GM12878 (cell line): Measurements from ENCODE around the gene DAAM1. TPM values are rescaled to one million over a fixed set of nuclear protein-coding genes. Genes with fewer than 3 reads are reported as not detected.

ENCODE experiments used
- ATAC-seq: fragments of 200-7000 bp; cut with Tn5 transposase; 3 replicates; pipeline ENCODE4 v1.9.1; 2020; ENCODE audit warnings: mild to moderate bottlenecking, moderate library complexity
- BruUV-seq: library from RNA; stranded (reverse); fragments of 400-500 nt; replicated peaks from 2 replicates; lab custom pipeline; 2021; lab: Mats Ljungman, UMichigan
- CTCF ChIA-PET: fragments of 300-600 bp; sonication (Branson Sonifier 250); formaldehyde crosslinking; extraction: SDS; loops from one replicate; lab custom pipeline; 2021; ENCODE audit warnings: inconsistent platforms; lab: Yijun Ruan, JAX
- POLR2A ChIA-PET: fragments of 350-600 bp; formaldehyde crosslinking; extraction: SDS; loops from one replicate; lab custom pipeline; 2021; ENCODE audit warnings: inconsistent platforms; lab: Charles Lee
- RAD21 ChIA-PET: fragments of 300-600 bp; sonication (Branson Sonifier 250); formaldehyde crosslinking; loops from one replicate; lab custom pipeline; 2023; ENCODE audit warnings: antibody characterized with exemption; ENCODE audit not compliant: unreplicated experiment; lab: Charles Lee
- SMC1A ChIA-PET: fragments of 300-600 bp; sonication (Branson Sonifier 250); formaldehyde crosslinking; loops from one replicate; lab custom pipeline; 2023; ENCODE audit not compliant: unreplicated experiment, uncharacterized antibody; lab: Charles Lee
- DNase-seq: peaks from one replicate; pipeline ENCODE4 v3.0.0-alpha.2; 2011; ENCODE audit warnings: low read depth, low spot score
- FAIRE-seq: peaks from 3 replicates; lab custom pipeline; 2011; peaks lifted over from hg19 to GRCh38; lab: Jason Lieb, UNC
- H2AFZ ChIP-seq: 2 replicates; pipeline ENCODE4 v1.6.0; 2011; ENCODE audit warnings: low read depth, low read length, control low read depth; ENCODE audit not compliant: control insufficient read depth
- H3K27ac ChIP-seq: 2 replicates; pipeline ENCODE4 v1.5.1; 2011; ENCODE audit warnings: control low read depth; ENCODE audit not compliant: control insufficient read depth, insufficient read depth
- H3K27me3 ChIP-seq, 2 experiments: replicated peaks in 1 of 2; 2 replicates each; pipeline versions ENCODE4 v1.6.0 to v1.6.1; 2011; ENCODE audit warnings: low read length in 1 of 2; ENCODE audit not compliant: control insufficient read depth in 2 of 2, insufficient read depth in 2 of 2
- H3K36me3 ChIP-seq, 2 experiments: 2 replicates each; pipeline ENCODE4 v1.5.1; 2011; ENCODE audit warnings: low read length in 1 of 2; ENCODE audit not compliant: control insufficient read depth in 2 of 2, insufficient read depth in 2 of 2
- H3K4me1 ChIP-seq: 2 replicates; pipeline ENCODE4 v1.6.1; 2011; ENCODE audit warnings: mild to moderate bottlenecking, low read length, moderate library complexity, mixed read lengths; ENCODE audit not compliant: control insufficient read depth, insufficient read depth
- H3K4me2 ChIP-seq: 2 replicates; pipeline ENCODE4 v1.6.0; 2011; ENCODE audit warnings: control low read depth; ENCODE audit not compliant: control insufficient read depth, insufficient read depth
- H3K4me3 ChIP-seq: fragments of 200-600 bp; sonication (generic); 2 replicates; pipeline ENCODE4 v1.5.1; 2016
- H3K79me2 ChIP-seq: 2 replicates; pipeline ENCODE4 v1.6.0; 2011; ENCODE audit warnings: low read length; ENCODE audit not compliant: control insufficient read depth, insufficient read depth
- H3K9ac ChIP-seq: 2 replicates; pipeline ENCODE4 v1.8.0; 2011; ENCODE audit warnings: low read length, control low read depth, mixed read lengths; ENCODE audit not compliant: control insufficient read depth, insufficient read depth
- H3K9me3 ChIP-seq: replicated peaks from 3 replicates; pipeline ENCODE4 v1.5.1; 2011; ENCODE audit warnings: mild to moderate bottlenecking, low read length; ENCODE audit not compliant: control insufficient read depth, insufficient read depth
- H4K20me1 ChIP-seq: 2 replicates; pipeline ENCODE4 v1.6.0; 2011; ENCODE audit not compliant: control insufficient read depth, insufficient read depth
- BMI1 ChIP-seq: fragments of 450-650 bp; IDR thresholded peaks from 2 replicates; pipeline ENCODE4 v1.6.1; 2016; ENCODE audit warnings: mild to moderate bottlenecking, moderate library complexity, borderline replicate concordance
- CEBPB ChIP-seq, 2 experiments: fragments of 150-350 bp in 1 of 2; IDR thresholded peaks; 2 replicates each; pipeline ENCODE4 v1.6.1; 2012 to 2014; ENCODE audit warnings: low read depth in 2 of 2, low read length in 2 of 2, borderline replicate concordance in 1 of 2, inconsistent platforms in 1 of 2
- CHD4 ChIP-seq: fragments of 200-600 bp; sonication (generic); IDR thresholded peaks from 2 replicates; pipeline ENCODE4 v1.6.1; 2016; ENCODE audit warnings: mild to moderate bottlenecking
- EZH2 ChIP-seq: IDR thresholded peaks from 2 replicates; pipeline ENCODE4 v1.6.1; 2012; ENCODE audit warnings: low read depth, mild to moderate bottlenecking, control low read depth, inconsistent platforms, low read length, borderline replicate concordance; ENCODE audit not compliant: control insufficient read depth
- GATAD2B ChIP-seq: fragments of 450-650 bp; conservative IDR thresholded peaks from 2 replicates; pipeline ENCODE4 v1.6.1; 2017; ENCODE audit warnings: low read depth, mild to moderate bottlenecking, moderate library complexity
- MYB ChIP-seq: fragments of 150-350 bp; IDR thresholded peaks from 2 replicates; pipeline ENCODE4 v1.6.1; 2014; ENCODE audit warnings: mild to moderate bottlenecking, low read depth, low read length, borderline replicate concordance
- NRF1 ChIP-seq: conservative IDR thresholded peaks from 2 replicates; pipeline ENCODE4 v1.6.1; 2011; ENCODE audit warnings: mild to moderate bottlenecking, low read depth, low read length, improper control_type of control experiment
- POU2F2 ChIP-seq: IDR thresholded peaks from 3 replicates; pipeline ENCODE4 v1.6.1; 2011; ENCODE audit warnings: low read depth, mild to moderate bottlenecking, low read length, borderline replicate concordance
- SRF ChIP-seq, 2 experiments: IDR thresholded peaks; 2 replicates each; pipeline ENCODE4 v1.6.1; 2011; ENCODE audit warnings: low read depth in 2 of 2, low read length in 2 of 2, mild to moderate bottlenecking in 1 of 2, moderate library complexity in 1 of 2
- TCF3 ChIP-seq: IDR thresholded peaks from 2 replicates; pipeline ENCODE4 v1.6.1; 2012; ENCODE audit warnings: low read depth, mild to moderate bottlenecking, low read length, borderline replicate concordance; ENCODE audit not compliant: insufficient read depth
- WGBS: methylation state at CpG from one replicate; pipeline ENCODE4 v1.1.6; 2016; ENCODE audit warnings: low lambda C conversion rate; ENCODE audit not compliant: insufficient replicate concordance, insufficient coverage; ENCODE audit errors: missing lambda C conversion rate; 5-methylcytosine and 5-hydroxymethylcytosine counted together
- in situ Hi-C: fragments of 300-500 bp; cut with MboI; formaldehyde crosslinking; loops from 9 replicates; pipeline ENCODE4 v1.14.3; 2018; ENCODE audit warnings: mixed read lengths
- intact Hi-C: fragments of 100-400 bp; cut with micrococcal nuclease; formaldehyde crosslinking; loops from one replicate; pipeline ENCODE4 v1.14.2; 2022; ENCODE audit not compliant: unreplicated experiment
- polyA plus RNA-seq, 11 experiments: library from polyadenylated mRNA; depleted of rRNA in 4 of 11; unstranded in 6 of 11; stranded (reverse) in 5 of 11; fragments of >200 nt; fragmentation: Nextera tagmentation in 4 of 11; fragmentation: Illumina TruSeq in 1 of 11; extraction: Ambion mirVana in 4 of 11; extraction: Trizol in 1 of 11; gene quantifications; 1 replicate in 1 of 11; 2 replicates in 10 of 11; pipeline versions ENCODE4 v1.2.1 to v1.2.3, GENCODE V29; 2011 to 2016; ENCODE audit warnings: inconsistent platforms in 2 of 11, missing spikeins in 2 of 11, low read depth in 1 of 11
- total RNA-seq, 4 experiments: library from RNA; depleted of rRNA in 3 of 4; stranded (reverse); fragments of >200 nt in 3 of 4; fragmentation: Illumina TruSeq in 1 of 4; extraction: Trizol in 1 of 4; gene quantifications; 2 replicates each; pipeline versions ENCODE4 v1.2.1 to v1.2.3, GENCODE V29; 2013 to 2021
- TF ChIP-seq, protein P1 (sequence below): fragments of 450-650 bp; IDR thresholded peaks from 2 replicates; pipeline ENCODE4 v1.6.1; 2017; ENCODE audit warnings: mild to moderate bottlenecking, low read depth, inconsistent platforms; ENCODE audit not compliant: poor library complexity, severe bottlenecking
- TF ChIP-seq, protein P2 (sequence below): IDR thresholded peaks from 2 replicates; pipeline ENCODE4 v1.6.1; 2011; ENCODE audit warnings: low read depth, low read length, improper control_type of control experiment, borderline replicate concordance
- TF ChIP-seq, protein P3 (sequence below): IDR thresholded peaks from 2 replicates; pipeline ENCODE4 v1.6.1; 2012; ENCODE audit warnings: low read depth, low read length, improper control_type of control experiment
- TF ChIP-seq, protein P4 (sequence below): fragments of 450-650 bp; IDR thresholded peaks from 2 replicates; pipeline ENCODE4 v1.6.1; 2014; ENCODE audit warnings: mild to moderate bottlenecking

Gene DAAM1
- total and polyA plus RNA-seq, 10 of the 15 experiments (the other 5 are each of a cell fraction or from before 2014, with no cell fraction given): 13.8 to 32.4 (median 24.2) TPM

DNA sequence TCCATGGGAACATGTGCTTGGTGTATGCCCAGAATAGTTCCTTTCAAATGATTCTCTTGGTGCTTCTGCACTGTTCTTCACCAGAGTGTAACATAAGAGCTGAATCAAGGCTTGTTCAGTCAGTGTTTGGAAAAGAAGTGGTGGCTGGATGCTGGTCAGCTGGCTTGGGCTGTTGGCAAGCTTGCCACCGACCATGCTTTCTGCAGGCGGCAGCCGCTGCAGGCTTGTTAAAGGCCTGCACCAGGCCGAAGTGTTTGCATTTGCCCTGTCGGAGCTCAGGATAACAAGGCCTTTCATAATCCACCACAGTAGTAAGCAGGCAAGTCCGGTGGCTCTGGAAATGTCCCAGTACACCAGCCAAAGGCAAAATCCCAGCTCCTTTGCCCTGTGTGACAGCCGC, 26.9 kb downstream of the DAAM1 start:
- ChIA-PET RAD21 (interaction anchor here (0.5 to 4.4 kb wide), 7 partner anchors 23 to 982 kb away, joined by 3 to 23 read pairs (median 6); no protein-coding TSS in a partner anchor), CTCF (interaction anchor here (1.1 to 1.4 kb wide), 3 partner anchors 19 to 124 kb away, joined by 3 to 4 read pairs (median 3); no protein-coding TSS in a partner anchor), SMC1A (interaction anchor here (0.8 to 4.6 kb wide), 8 partner anchors 22 to 72 kb away, joined by 3 to 24 read pairs (median 6); no protein-coding TSS in a partner anchor), POLR2A (interaction anchor here (0.6 to 1.2 kb wide), 4 partner anchors 13 to 39 kb away, joined by 3 to 4 read pairs (median 3); no protein-coding TSS in a partner anchor)
- H3K4me3 ChIP-seq: 0 out of 2 replicates have a peak overlapping the region, but pooled peaks have one; percentile 11
- 97% methylated on average over 7 of the region's 7 CpGs for WGBS
- H3K4me2 ChIP-seq: no peak overlapping the region; the same call in 1 of the 2 replicates
- peak overlapping the region; percentile 59 for H3K27ac ChIP-seq
- no peak overlapping the region for H3K9ac ChIP-seq
- peaks cover 15% of the 10 kb centered on the region for H3K4me1 ChIP-seq
- H2AFZ ChIP-seq: no peak overlapping the region
- no peak for TF ChIP-seq NRF1
- TF ChIP-seq, protein P1, sequence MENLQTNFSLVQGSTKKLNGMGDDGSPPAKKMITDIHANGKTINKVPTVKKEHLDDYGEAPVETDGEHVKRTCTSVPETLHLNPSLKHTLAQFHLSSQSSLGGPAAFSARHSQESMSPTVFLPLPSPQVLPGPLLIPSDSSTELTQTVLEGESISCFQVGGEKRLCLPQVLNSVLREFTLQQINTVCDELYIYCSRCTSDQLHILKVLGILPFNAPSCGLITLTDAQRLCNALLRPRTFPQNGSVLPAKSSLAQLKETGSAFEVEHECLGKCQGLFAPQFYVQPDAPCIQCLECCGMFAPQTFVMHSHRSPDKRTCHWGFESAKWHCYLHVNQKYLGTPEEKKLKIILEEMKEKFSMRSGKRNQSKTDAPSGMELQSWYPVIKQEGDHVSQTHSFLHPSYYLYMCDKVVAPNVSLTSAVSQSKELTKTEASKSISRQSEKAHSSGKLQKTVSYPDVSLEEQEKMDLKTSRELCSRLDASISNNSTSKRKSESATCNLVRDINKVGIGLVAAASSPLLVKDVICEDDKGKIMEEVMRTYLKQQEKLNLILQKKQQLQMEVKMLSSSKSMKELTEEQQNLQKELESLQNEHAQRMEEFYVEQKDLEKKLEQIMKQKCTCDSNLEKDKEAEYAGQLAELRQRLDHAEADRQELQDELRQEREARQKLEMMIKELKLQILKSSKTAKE: no peak
- no peak for TF ChIP-seq SRF (IDR thresholded peaks at IDR 0.05; ENCODE audit: low read depth in 2 of 2, low read length in 2 of 2)
- no peak for TF ChIP-seq GATAD2B
- TF ChIP-seq MYB: no peak
- TF ChIP-seq, protein P2, sequence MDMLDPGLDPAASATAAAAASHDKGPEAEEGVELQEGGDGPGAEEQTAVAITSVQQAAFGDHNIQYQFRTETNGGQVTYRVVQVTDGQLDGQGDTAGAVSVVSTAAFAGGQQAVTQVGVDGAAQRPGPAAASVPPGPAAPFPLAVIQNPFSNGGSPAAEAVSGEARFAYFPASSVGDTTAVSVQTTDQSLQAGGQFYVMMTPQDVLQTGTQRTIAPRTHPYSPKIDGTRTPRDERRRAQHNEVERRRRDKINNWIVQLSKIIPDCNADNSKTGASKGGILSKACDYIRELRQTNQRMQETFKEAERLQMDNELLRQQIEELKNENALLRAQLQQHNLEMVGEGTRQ: no peak
- TF ChIP-seq POU2F2: no peak
- no peak for TF ChIP-seq TCF3
- TF ChIP-seq CEBPB (IDR thresholded peaks at IDR 0.05; ENCODE audit: borderline replicate concordance in 1 of 2, low read depth in 2 of 2, low read length in 2 of 2): no peak
- TF ChIP-seq BMI1: no peak
- no peak for TF ChIP-seq CHD4
- no peak for TF ChIP-seq EZH2
- TF ChIP-seq, protein P3, sequence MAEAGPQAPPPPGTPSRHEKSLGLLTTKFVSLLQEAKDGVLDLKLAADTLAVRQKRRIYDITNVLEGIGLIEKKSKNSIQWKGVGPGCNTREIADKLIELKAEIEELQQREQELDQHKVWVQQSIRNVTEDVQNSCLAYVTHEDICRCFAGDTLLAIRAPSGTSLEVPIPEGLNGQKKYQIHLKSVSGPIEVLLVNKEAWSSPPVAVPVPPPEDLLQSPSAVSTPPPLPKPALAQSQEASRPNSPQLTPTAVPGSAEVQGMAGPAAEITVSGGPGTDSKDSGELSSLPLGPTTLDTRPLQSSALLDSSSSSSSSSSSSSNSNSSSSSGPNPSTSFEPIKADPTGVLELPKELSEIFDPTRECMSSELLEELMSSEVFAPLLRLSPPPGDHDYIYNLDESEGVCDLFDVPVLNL: no peak
- TF ChIP-seq, protein P4, sequence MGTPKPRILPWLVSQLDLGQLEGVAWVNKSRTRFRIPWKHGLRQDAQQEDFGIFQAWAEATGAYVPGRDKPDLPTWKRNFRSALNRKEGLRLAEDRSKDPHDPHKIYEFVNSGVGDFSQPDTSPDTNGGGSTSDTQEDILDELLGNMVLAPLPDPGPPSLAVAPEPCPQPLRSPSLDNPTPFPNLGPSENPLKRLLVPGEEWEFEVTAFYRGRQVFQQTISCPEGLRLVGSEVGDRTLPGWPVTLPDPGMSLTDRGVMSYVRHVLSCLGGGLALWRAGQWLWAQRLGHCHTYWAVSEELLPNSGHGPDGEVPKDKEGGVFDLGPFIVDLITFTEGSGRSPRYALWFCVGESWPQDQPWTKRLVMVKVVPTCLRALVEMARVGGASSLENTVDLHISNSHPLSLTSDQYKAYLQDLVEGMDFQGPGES: no peak
- ATAC-seq (peak; percentile 19), DNase-seq (no peak), FAIRE-seq (no peak)
- H3K9me3 ChIP-seq: no peaks in the 10 kb centered on the region
- no peaks in the 10 kb centered on the region; the same call in none of the 2 replicates for H4K20me1 ChIP-seq
- H3K27me3 ChIP-seq: no peaks in the 10 kb centered on the region
- no peaks in the 10 kb centered on the region for H3K36me3 ChIP-seq
- peaks cover 5% of the 10 kb centered on the region for H3K79me2 ChIP-seq
- in situ Hi-C loops (no loop called here), intact Hi-C loops (loop anchor here (2.0 kb wide), 1 partner anchor 59 kb away; no protein-coding TSS in a partner anchor)
- no TSS peak for BruUV-seq
